NCI-H2196 (cell line): Measurements from ENCODE around the gene ERGIC1.
"Not testable (repeated sequence)": the region's sequence is repeated elsewhere in the genome, so short reads cannot be mapped to it uniquely, and the experiment has no call there.

Experiments used
- DNase-seq: peaks from one replicate; lab custom pipeline; 2025; ENCODE audit not compliant: unreplicated experiment; lab: John Stamatoyannopoulos, UW

ERGIC1 gene

GRCh38 chr5:172877466-172878260 lies 43.6 kb downstream of the ERGIC1 start:
- no peak for DNase-seq

GRCh38 chr5:172878585-172878932 lies 44.5 kb downstream of the ERGIC1 start:
- DNase-seq, result no peak

- DNase-seq, result no peak
Observed at GRCh38 chr5:172878933-172879752, 45.1 kb downstream of the ERGIC1 start.

GRCh38 chr5:172881691-172882370 lies 47.8 kb downstream of the ERGIC1 start:
- no peak for DNase-seq

- no peak for DNase-seq
Observed at GRCh38 chr5:172883066-172883465, 49.0 kb downstream of the ERGIC1 start.

GRCh38 chr5:172885597-172886340 lies 51.7 kb downstream of the ERGIC1 start:
- DNase-seq, result no peak

- no peak for DNase-seq
Observed at GRCh38 chr5:172886476-172886875, 52.4 kb downstream of the ERGIC1 start.

GRCh38 chr5:172886974-172887501 lies 53.0 kb downstream of the ERGIC1 start:
- no peak for DNase-seq

- no peak for DNase-seq
Observed at GRCh38 chr5:172887692-172888091, 53.6 kb downstream of the ERGIC1 start.

- DNase-seq, result no peak
Observed at GRCh38 chr5:172890659-172891058, 56.6 kb downstream of the ERGIC1 start.

- DNase-seq, result no peak
Observed at GRCh38 chr5:172891716-172892421, 57.8 kb downstream of the ERGIC1 start.

GRCh38 chr5:172892713-172893112 lies 58.7 kb downstream of the ERGIC1 start:
- DNase-seq, result no peak

- no peak for DNase-seq
Observed at GRCh38 chr5:172894767-172895388, 60.8 kb downstream of the ERGIC1 start.

GRCh38 chr5:172895549-172895948 lies 61.5 kb downstream of the ERGIC1 start:
- no peak for DNase-seq

GRCh38 chr5:172896465-172896864 lies 62.4 kb downstream of the ERGIC1 start:
- no peak for DNase-seq

GRCh38 chr5:172897067-172897466 lies 63.0 kb downstream of the ERGIC1 start:
- not testable (repeated sequence) for DNase-seq

GRCh38 chr5:172897481-172898217 lies 63.6 kb downstream of the ERGIC1 start:
- no peak for DNase-seq

- no peak for DNase-seq
Observed at GRCh38 chr5:172898218-172898842, 64.3 kb downstream of the ERGIC1 start.
